HT1080 (cell line): ENCODE data around the gene VMP1. TPM values are rescaled to one million over a fixed set of nuclear protein-coding genes. Genes with fewer than 3 reads are reported as not detected.

Experiments
- DNase-seq: peaks from one replicate; pipeline ENCODE4 v3.0.0-alpha.2; 2015; ENCODE audit warnings: low read depth
- polyA plus RNA-seq, 2 experiments: library from polyadenylated mRNA; depleted of rRNA; stranded (reverse); fragments of >200 nt; gene quantifications; 2 replicates each; pipeline ENCODE4 v1.2.3, GENCODE V29; 2015
- total RNA-seq: library from RNA; depleted of rRNA; stranded (reverse); fragments of >200 nt; shearing (Covaris generic); gene quantifications from 2 replicates; pipeline ENCODE4 v1.2.3, GENCODE V29; 2014; rRNA removed

Gene VMP1
- total RNA-seq = 67.1 and 69.3 TPM in 2 replicates
- 55.8 and 59.5 TPM in 2 replicates for polyA plus RNA-seq (2015; cell fraction: cytosol; rRNA removed)
- 377 and 429 TPM in 2 replicates for polyA plus RNA-seq (2015; cell fraction: nucleus; rRNA removed)

DNA sequence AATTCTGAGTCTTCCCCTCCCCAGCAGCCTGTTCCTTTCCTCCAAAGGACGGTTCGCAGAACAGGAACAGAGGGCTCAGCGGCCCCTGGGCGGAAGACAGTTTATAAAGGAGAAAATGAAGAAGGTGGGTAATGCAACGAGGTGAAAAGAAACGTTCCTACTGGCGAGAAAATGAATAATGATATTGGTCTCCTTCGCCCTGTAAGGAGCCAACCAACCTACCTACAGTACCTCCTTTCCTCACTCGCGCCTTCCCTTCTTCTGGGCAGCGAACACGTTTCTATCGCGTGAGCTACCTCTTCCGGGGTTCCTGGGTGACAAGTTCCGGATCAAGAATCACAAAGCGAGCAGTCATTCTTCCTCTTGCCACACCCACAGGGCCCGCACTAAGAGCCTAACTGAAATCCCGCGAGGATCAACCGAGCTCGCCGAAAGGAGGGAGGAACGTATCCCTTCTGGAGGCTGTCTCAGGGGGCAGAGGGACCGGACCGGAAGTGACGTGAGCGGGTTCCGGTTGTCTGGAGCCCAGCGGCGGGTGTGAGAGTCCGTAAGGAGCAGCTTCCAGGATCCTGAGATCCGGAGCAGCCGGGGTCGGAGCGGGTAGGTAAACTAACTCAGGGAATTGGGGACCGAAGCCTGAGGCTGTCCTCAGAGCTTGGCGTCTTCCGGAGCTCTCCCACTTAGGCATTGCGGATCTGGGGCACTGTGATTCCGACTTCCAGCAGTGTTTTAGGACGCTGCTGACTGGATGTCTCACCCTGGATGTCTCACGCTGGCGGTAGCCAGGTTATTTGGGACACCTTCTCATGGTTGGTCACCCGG, at the start of gene VMP1, which contains the start of gene PTRH2:
Gene VMP1, plus strand, starts transcription at position 506 of the 822 bp plus-strand sequence. CDS start 23,793 bp downstream, outside the sequence.
Gene PTRH2, minus strand, starts transcription at position 282 of the 822 bp plus-strand sequence. CDS start 9,452 bp downstream, outside the sequence.
- DNase-seq = peak; percentile 97

- DNase-seq = no peak
These were observed 41.2 kb upstream of the VMP1 start for GRCh38 chr17:59666235-59666634.

DNA sequence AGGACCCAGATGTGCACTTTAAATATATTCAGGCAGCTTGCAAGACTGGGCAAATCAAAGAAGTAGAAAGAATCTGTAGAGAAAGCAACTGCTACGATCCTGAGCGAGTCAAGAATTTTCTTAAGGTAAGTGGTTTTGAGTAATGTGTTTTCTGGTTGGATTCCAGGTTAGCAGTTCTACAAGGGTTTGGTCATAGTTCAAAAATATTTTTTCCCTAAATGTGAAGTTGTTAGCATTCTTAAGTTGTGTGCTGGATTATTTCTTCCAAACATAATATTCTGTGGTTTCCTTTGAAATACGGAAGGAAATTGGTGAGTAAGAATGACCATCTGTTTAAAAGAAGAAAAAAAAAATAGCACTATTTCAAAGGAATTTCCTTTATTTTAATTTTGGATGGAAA, 38.6 kb upstream of the VMP1 start:
- DNase-seq = peak; percentile 90

GRCh38 chr17:59669411-59669810, 38.0 kb upstream of the VMP1 start:
- no peak for DNase-seq

GRCh38 chr17:59669944-59670343, 37.5 kb upstream of the VMP1 start:
- DNase-seq = no peak

- DNase-seq = no peak
These were observed 36.1 kb upstream of the VMP1 start for GRCh38 chr17:59671386-59671785.

DNA sequence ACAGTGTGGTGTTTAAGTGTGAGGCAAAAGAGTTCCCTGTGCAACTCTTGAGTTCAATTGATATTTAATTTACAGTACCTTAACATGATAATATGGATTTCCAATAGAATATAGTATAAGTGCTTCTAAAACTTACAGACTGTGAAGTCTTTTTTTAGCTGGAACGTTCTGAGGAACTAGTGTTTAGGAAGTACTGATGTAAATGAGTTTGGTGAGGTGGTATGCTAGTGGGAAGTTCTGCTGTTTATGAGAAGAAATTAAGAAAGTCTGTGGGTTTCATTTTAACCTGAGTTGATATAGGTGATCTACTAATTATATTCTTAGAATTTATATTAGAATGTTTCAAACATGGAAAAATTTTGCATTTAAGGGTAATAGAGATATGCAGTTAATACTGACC, 32.2 kb upstream of the VMP1 start:
- no peak for DNase-seq

DNA sequence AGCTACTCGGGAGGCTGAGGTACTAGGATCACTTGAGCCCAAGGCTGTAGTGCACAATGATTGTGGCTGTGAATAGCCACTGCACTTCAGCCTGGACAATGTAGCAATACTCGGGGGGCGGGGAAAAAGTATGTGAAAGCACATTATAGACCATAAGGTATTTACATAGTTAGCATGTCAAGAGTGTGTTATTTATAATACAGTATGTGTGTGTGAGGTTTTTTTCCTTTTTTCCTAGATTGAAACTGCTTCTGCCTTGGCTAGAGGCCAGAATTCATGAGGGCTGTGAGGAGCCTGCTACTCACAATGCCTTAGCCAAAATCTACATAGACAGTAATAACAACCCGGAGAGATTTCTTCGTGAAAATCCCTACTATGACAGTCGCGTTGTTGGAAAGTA, 30.7 kb upstream of the VMP1 start:
- DNase-seq = no peak

- DNase-seq = no peak
These were observed 28.5 kb upstream of the VMP1 start for GRCh38 chr17:59678918-59679317.

DNA sequence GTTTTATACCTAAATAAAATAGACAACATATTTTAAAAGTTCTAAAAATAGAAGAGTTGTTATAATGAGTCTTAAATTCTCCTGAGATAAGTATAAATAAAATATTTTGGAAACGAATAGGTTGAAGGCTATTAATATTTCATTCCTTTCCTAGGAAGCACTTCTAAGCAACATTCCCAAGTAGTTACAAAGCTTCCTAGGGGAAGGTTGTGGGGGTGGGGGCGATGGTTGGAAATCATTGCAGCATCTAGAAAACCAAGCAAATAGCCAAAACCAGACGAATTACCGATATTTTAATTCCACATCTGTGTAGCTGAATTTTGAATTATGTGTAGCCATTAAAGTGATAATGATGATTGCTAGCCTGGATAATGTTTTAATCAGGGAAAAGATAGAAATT, 27.1 kb upstream of the VMP1 start:
- no peak for DNase-seq

DNA sequence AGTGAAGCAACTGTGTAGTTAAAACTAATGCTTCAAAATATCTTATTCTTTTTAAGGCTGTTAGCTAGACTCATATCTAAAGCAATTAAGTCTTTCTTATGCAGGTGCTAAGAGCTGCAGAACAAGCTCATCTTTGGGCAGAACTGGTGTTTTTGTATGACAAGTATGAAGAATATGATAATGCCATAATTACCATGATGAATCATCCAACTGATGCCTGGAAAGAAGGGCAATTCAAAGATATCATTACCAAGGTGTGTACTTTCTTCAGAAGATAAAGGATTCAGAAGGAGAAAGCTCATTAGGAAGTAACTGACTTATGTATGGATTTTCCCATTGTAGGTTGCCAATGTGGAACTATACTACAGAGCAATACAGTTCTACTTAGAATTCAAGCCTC, 24.2 kb upstream of the VMP1 start:
- DNase-seq = no peak

DNA sequence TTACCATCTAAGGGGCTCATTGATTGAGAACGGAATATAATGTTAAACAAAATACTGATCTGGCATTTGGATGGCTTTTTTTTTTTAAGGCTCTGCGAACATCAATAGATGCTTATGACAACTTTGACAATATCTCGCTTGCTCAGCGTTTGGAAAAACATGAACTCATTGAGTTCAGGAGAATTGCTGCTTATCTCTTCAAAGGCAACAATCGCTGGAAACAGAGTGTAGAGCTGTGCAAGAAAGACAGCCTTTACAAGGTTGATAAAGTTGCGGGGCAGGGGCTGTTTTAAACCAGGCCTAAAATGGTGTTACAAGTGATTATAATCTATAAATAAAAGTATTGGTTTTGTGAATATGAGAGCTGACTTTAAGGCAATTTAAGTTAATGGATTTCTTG, 22.5 kb upstream of the VMP1 start:
- DNase-seq = no peak

DNA sequence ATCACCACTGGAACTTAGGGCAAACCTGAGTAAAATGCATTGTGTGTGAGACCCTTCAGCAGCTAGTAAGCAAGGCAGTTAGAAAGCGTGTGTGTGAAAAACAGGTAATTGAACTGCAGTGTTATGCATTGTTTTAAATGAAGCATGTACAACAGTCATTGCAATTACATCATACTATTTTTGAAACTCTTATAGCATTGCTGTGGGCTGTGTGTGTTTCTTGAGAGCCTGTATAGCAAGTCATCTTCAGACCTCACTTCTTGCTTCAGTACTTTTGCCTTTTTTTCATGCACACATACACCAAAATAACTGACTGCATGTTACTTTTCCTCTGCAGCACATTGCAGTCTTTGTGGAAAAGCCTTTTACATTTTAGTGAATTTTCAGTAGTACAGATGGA, 19.4 kb upstream of the VMP1 start:
- DNase-seq = no peak

- DNase-seq = no peak
These were observed 19.0 kb upstream of the VMP1 start for GRCh38 chr17:59688496-59688895.

- DNase-seq = no peak
These were observed 13.9 kb upstream of the VMP1 start for GRCh38 chr17:59693582-59693981.

DNA sequence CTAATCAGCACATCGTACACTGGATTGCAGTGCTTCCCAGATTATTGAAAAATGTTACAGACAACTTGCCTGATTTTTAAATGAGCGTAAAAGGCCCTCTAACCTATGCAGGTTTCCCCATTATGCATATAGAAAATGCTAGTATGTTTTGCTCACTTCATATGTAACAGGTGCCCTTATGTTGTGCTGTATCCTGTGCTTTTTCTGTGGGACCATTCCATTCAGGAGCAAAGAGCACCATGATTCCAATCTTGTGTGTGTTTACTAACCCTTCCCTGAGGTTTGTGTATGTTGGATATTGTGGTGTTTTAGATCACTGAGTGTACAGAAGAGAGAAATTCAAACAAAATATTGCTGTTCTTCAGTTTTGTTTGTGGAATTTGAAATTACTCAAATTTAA, 13.1 kb upstream of the VMP1 start:
- DNase-seq = no peak

GRCh38 chr17:59695945-59696681, 11.3 kb upstream of the VMP1 start:
- DNase-seq = no peak

GRCh38 chr17:59696682-59697277, 10.7 kb upstream of the VMP1 start:
- DNase-seq = no peak

GRCh38 chr17:59698143-59698542, 9.3 kb upstream of the VMP1 start:
- DNase-seq = no peak

DNA sequence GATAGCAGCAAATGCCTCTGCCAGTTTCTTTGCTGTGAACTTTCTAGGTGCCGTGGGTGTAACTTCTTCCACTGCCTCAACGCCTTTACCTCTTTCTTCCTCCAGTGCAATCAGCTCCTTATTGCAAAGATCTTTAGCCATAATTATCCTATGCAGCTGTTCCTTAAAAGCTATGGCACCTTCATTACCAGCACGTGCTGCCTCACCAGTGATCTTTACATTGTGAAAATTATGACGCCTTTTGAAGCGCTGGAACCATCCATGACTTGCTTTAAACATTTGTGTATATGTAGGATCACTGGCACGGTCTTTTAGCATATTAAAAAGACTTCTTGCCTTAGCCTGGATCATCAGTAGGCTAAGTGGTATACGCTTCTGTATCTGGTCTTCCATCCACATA, 8.2 kb upstream of the VMP1 start:
- DNase-seq = no peak

GRCh38 chr17:59699786-59700185, 7.7 kb upstream of the VMP1 start:
- DNase-seq = no peak

DNA sequence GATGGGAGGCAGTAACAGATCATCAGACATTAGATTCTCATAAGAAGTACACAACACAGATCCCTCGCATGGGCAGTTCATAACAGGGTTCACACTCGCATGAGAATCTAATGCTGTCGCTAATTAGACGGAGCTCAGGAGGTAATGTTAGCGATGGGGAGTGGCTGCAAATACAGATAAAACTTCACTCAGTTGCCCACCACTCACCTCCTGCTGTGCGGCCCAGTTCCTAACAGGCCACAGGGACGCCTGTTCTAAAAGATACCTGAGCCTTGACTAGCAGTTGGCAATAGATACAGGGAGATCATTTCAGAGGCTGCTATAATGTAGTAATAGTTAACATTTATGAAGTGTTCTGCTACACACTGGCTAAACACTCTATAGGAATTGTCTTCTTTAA, 5.2 kb upstream of the VMP1 start:
- no peak for DNase-seq
